Activated CD8-positive, alpha-beta memory T cell treated with anti-CD3 and anti-CD28 coated beads, Interleukin-2, amount 50 U/mL, for 24 hours (primary cell): Measurements from ENCODE around the gene STK38L.

ENCODE experiments used
- DNase-seq: peaks from one replicate; pipeline ENCODE4 v3.0.0-alpha.2; 2020; ENCODE audit errors: extremely low read depth

The STK38L gene

GRCh38 chr12:27316947-27317346 lies 72.9 kb downstream of the STK38L start:
- DNase-seq = no peak

- no peak for DNase-seq
These were observed 75.3 kb downstream of the STK38L start for GRCh38 chr12:27319409-27319808.

DNA sequence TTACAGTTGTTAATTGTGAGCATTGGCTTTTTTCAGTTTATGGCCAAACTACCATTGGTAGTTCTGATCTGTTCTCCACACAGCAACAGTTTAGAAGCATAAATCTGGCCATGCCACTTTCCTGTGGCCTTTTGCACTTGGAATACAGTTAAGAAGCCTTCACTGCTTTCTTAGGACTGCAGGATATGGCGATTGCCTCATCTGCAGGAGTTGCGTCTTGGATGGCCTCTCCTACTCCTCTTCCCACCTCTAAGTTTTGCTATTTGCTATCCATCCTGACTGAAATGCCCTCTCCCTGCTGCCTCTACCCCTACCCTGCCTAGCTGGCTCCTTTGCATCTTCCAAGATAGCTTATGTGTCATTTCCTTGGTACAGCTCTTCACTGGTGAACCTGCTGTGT lies 75.8 kb downstream of the STK38L start:
- no peak for DNase-seq

- no peak for DNase-seq
These were observed 80.4 kb downstream of the STK38L start for GRCh38 chr12:27324530-27324929.

DNA sequence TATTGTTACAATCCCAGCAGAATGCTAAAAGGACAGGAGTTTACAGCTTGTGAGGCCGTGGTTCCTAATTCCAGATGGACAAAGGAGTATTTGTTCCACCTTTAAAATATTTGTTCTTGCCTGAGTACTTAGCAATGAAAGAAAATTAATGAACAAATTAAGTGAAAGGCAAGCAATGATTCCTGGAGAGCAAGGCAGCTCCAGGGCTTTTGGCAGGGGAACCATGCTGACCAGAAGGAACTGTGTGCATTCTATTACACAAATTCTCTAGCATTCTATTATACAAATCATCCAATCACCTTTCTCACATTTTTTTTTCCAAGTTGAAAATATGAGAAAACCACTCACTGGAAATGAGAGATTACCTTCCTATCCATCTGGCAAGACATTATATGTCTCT lies 86.8 kb downstream of the STK38L start:
- no peak for DNase-seq

- no peak for DNase-seq
These were observed 87.3 kb downstream of the STK38L start for GRCh38 chr12:27331291-27331926.

GRCh38 chr12:27331927-27332324 lies 87.8 kb downstream of the STK38L start:
- DNase-seq = no peak

- no peak for DNase-seq
These were observed 88.3 kb downstream of the STK38L start for GRCh38 chr12:27332407-27332713.

- DNase-seq = no peak
These were observed 88.8 kb downstream of the STK38L start, which contains the start of gene BMAL2 for GRCh38 chr12:27332714-27333402. TSS of gene BMAL2 (plus strand) at chr12:27332836. CDS start at chr12:27333073, 237 bp downstream.

- DNase-seq = no peak
These were observed 89.4 kb downstream of the STK38L start for GRCh38 chr12:27333403-27334009.

- no peak for DNase-seq
These were observed 90.1 kb downstream of the STK38L start for GRCh38 chr12:27334042-27334720.

GRCh38 chr12:27334721-27335082 lies 90.6 kb downstream of the STK38L start:
- DNase-seq = no peak

DNA sequence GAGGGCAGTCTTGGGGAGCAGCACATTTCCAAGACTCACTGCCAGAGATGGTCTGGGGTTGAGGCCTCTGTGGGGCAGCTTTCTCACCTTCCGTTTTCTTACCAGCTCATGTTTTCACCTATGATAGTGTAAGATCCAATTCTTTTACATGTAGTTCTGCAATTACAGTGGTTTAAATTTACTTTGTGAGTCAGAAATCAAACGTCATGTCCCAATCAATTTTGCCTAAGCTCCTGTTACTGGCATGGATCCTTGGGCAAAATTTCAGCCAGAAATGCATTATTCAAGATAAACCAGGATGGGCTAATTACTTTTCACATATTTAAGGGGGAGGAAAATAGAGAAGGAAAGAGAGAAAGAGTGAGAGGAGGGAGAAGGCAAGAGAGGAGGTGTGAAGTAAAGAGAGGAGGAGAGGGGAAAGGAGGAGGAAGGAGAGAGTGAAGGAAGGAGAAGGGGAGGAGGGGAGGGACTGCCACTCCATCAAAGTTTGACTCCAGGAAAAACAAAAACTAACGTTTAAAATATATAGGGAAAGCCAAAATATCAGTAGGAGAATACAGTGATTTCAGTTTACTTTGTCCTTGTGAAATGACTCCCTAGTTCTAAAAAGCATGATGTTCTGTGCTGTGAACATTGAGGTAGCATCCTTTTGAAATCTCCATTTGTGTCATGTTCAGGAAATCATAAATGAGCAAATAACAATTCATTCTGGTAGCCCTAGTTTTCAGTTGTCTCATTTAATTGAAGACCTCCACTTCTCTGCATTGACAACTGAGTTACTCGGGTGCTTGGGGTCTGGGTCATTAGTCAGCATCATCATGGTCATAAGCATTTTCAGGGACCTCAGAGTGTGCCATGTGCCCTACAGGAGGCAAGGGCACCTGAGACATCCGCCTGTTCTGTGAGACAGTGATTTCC lies 91.5 kb downstream of the STK38L start:
- no peak for DNase-seq

- DNase-seq = no peak
These were observed 92.2 kb downstream of the STK38L start for GRCh38 chr12:27336282-27336653.

DNA sequence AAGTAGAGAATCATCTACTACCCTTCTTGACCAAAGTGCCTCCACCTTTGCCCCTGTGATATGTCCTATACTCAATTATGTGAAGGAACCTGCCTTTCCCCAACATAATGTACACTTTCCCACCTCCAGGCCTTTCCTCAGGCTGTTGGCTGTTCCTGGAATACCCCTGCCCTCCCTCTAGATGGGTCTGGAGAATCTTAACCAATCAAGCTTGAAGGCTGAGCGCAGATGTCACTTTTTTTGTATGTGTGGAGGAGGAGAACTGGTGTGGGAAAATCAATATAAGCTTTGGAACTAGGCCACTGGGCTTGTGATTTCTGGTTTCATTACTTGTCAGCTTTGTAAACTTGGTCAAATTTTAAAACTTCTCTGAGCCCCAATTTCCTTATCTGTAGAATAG lies 93.3 kb downstream of the STK38L start:
- no peak for DNase-seq

GRCh38 chr12:27338473-27338872 lies 94.4 kb downstream of the STK38L start:
- DNase-seq = no peak

DNA sequence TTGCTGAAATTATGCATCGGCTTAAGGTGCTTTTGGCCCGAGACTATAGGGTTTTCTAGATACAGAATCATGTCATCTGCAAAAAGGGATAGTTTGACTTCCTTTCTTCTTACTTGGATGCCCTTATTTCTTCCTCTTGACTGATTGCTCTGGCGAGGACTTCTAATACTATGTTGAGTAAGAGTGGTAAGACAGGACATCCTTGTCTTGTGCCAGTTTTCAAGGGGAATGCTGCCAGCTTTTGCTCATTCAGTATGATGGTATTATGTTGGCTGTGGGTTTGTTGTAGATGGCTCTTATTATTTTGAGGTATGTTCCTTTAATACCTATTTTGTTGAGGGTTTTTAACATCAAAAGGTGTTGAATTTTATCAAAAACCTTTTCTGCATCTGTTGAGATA lies 96.9 kb downstream of the STK38L start:
- DNase-seq = no peak

DNA sequence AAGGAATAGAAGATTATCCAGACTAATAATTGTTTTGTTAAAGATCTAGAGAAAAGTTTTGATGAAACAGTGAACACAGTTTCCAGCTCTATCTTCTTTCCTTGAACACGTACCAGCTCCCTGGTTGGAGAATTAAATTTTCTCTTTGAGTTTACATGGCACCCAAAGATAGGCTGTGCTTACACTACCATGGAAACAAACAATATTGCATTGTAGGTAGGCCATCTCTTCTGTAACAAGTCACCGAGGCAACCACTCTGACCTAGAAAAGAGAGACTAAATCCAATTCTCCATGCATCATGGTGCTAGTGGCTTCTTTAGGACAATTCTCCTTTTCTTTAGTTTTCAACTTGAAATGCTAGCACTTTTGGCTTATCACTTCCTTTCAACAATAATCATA lies 98.5 kb downstream of the STK38L start:
- DNase-seq = no peak

DNA sequence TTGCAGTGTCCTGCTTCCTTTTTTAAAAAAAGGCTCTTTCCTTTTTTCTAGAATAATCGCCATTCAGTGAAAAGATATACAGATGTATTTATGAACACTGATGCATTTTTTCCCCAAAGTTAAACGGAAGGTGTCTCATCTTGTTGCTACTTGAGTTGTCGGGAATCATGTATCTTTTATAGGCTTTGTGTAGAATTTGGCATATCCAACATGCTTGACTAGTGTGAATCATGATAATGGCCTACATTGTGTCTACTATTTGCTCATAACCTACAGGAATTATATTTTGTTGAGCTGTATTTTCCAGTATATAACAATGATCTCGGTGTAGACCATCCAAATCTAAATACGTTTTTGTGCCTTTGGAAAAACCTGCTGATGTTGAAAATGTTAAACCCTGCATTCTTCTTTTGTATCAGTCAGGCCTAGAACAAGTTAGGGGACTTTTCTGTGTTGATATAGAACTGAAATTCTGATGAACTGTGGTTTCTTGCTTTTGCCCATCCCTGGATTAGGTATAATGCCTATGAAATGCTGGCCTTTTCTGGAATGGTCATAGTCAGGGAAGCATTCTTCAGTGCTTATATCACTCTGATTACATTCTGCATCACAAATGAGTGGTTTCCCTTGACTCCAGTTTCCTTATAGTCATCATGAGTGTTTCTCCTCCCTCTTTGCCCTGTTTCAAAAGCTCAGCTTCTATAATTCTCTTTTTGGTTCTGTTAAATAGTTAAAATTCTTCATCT lies 99.3 kb downstream of the STK38L start:
- no peak for DNase-seq

DNA sequence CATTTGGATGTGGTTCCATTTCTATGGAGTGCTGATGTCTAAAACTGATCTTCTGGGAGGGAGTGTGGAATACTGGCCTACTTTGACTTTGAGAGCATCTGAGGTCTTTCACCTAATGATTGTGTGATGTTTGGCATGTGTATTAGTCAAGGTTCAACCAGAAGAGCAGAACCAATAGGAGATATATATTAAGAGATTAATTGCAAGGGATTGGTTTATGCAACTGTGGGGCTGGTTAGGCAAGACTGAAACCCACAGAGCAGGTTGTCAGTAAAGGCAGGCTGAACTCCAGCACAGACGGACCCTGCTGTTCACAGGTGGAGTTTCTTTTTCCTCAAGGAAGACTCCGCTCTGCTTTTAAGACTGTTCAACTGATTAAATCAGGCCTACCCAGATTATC lies 100.2 kb downstream of the STK38L start:
- DNase-seq = no peak

GRCh38 chr12:27344760-27345159 lies 100.7 kb downstream of the STK38L start:
- DNase-seq = no peak
